ENCODE results near the gene LMBR1.
"Not testable (repeated sequence)": the region's sequence is repeated elsewhere in the genome, so short reads cannot be mapped to it uniquely, and the experiment has no call there.

The LMBR1 gene

GRCh38 chr7:156920076-156920475 lies 27.1 kb upstream of the LMBR1 start:
- no peak for TF ChIP-seq CTCF (IDR thresholded peaks at IDR 0.05; ENCODE audit: insufficient read depth, low read length, missing control alignments)
- CTCF ChIA-PET, result interaction anchor here (2.8 kb wide), 1 partner anchor 29 kb away, joined by 8 read pairs; the partner anchor contains the start of gene NOM1
- no peak for DNase-seq (ENCODE audit: low read depth, low spot score)
- POLR2A ChIA-PET, result no interaction called here
- no peak overlapping the region for H3K4me3 ChIP-seq (ENCODE audit: low read depth, low read length)

GRCh38 chr7:156919132-156919713 lies 26.2 kb upstream of the LMBR1 start:
- no peak for DNase-seq (ENCODE audit: low read depth, low spot score)
- no peak overlapping the region for H3K4me3 ChIP-seq (ENCODE audit: low read depth, low read length)
- TF ChIP-seq CTCF (IDR thresholded peaks at IDR 0.05; ENCODE audit: insufficient read depth, low read length, missing control alignments), result no peak
- ChIA-PET POLR2A (no interaction called here), CTCF (interaction anchor here (1.0 to 2.8 kb wide), 2 partner anchors 11 to 30 kb away, joined by 3 to 8 read pairs; partner anchors contain the start of gene NOM1)

GRCh38 chr7:156918635-156919034 lies 25.7 kb upstream of the LMBR1 start:
- ChIA-PET CTCF (interaction anchor here (1.0 kb wide), 1 partner anchor 11 kb away, joined by 3 read pairs; no protein-coding TSS in a partner anchor), POLR2A (no interaction called here)
- no peak for TF ChIP-seq CTCF (IDR thresholded peaks at IDR 0.05; ENCODE audit: insufficient read depth, low read length, missing control alignments)
- no peak for DNase-seq (ENCODE audit: low read depth, low spot score)
- H3K4me3 ChIP-seq (ENCODE audit: low read depth, low read length), result no peak overlapping the region

- POLR2A ChIA-PET; CTCF ChIA-PET; DNase-seq (ENCODE audit: low read depth, low spot score); H3K4me3 ChIP-seq (ENCODE audit: low read depth, low read length): not testable (repeated sequence)
Measured at GRCh38 chr7:156909574-156910252, 16.7 kb upstream of the LMBR1 start.

GRCh38 chr7:156907656-156908055 lies 14.7 kb upstream of the LMBR1 start:
- ChIA-PET CTCF (interaction anchor here (0.6 kb wide), 1 partner anchor 11 kb away, joined by 3 read pairs; no protein-coding TSS in a partner anchor), POLR2A (no interaction called here)
- no peak overlapping the region for H3K4me3 ChIP-seq (ENCODE audit: low read depth, low read length)
- DNase-seq (ENCODE audit: low read depth, low spot score), result peak; percentile 51
- TF ChIP-seq CTCF (IDR thresholded peaks at IDR 0.05; ENCODE audit: insufficient read depth, low read length, missing control alignments), result no peak

- no peak for DNase-seq (ENCODE audit: low read depth, low spot score)
- no peak for TF ChIP-seq CTCF (IDR thresholded peaks at IDR 0.05; ENCODE audit: insufficient read depth, low read length, missing control alignments)
- CTCF ChIA-PET, result no interaction called here
- H3K4me3 ChIP-seq (ENCODE audit: low read depth, low read length), result no peak overlapping the region
- POLR2A ChIA-PET, result no interaction called here
Measured at GRCh38 chr7:156906200-156906649, 13.2 kb upstream of the LMBR1 start.

Measured in AG04449 (cell line).